ENCODE measurements around the gene PC. TPM values are rescaled to one million over a fixed set of nuclear protein-coding genes. Genes with fewer than 3 reads are reported as not detected.

PC gene
- total and polyA plus RNA-seq, 9 of the 15 experiments (the other 6 are each of a cell fraction or from before 2014, with no cell fraction given), result 0.94 to 38.0 (median 8.7) TPM

GRCh38 chr11:66842896-66843775, 115.0 kb downstream of the PC start, which contains the start of gene RCE1 (continued):
- TF ChIP-seq, protein P1, sequence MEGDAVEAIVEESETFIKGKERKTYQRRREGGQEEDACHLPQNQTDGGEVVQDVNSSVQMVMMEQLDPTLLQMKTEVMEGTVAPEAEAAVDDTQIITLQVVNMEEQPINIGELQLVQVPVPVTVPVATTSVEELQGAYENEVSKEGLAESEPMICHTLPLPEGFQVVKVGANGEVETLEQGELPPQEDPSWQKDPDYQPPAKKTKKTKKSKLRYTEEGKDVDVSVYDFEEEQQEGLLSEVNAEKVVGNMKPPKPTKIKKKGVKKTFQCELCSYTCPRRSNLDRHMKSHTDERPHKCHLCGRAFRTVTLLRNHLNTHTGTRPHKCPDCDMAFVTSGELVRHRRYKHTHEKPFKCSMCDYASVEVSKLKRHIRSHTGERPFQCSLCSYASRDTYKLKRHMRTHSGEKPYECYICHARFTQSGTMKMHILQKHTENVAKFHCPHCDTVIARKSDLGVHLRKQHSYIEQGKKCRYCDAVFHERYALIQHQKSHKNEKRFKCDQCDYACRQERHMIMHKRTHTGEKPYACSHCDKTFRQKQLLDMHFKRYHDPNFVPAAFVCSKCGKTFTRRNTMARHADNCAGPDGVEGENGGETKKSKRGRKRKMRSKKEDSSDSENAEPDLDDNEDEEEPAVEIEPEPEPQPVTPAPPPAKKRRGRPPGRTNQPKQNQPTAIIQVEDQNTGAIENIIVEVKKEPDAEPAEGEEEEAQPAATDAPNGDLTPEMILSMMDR (IDR thresholded peaks at IDR 0.05 in 2 of 3, conservative IDR thresholded peaks at IDR 0.05 in 1 of 3; ENCODE audit: insufficient read depth in 2 of 3, low read depth in 1 of 3, low read length in 3 of 3), result 0 out of 6 replicates have a peak, but pooled peaks of 1 of the 3 experiments have one; percentile 0
- no peak for TF ChIP-seq HNRNPH1 (optimal IDR thresholded peaks at IDR 0.05; ENCODE audit: low read depth, low read length)
- TF ChIP-seq HNRNPLL (IDR thresholded peaks at IDR 0.05; ENCODE audit: low read depth, low read length, poor library complexity, severe bottlenecking), result peak; percentile 40
- peak; percentile 92 for TF ChIP-seq ATF1 (CRISPR knock-in tag; IDR thresholded peaks at IDR 0.05)
- peak; percentile 99 for TF ChIP-seq ATF1 (tag; IDR thresholded peaks at IDR 0.05)
- no peak for TF ChIP-seq PCBP1 (IDR thresholded peaks at IDR 0.05; ENCODE audit: low read depth, low read length, poor library complexity, severe bottlenecking)
- no peak for TF ChIP-seq ADNP (tag; IDR thresholded peaks at IDR 0.05)
- peak; percentile 51 for TF ChIP-seq L3MBTL2 (IDR thresholded peaks at IDR 0.05)
- TF ChIP-seq, protein P2, sequence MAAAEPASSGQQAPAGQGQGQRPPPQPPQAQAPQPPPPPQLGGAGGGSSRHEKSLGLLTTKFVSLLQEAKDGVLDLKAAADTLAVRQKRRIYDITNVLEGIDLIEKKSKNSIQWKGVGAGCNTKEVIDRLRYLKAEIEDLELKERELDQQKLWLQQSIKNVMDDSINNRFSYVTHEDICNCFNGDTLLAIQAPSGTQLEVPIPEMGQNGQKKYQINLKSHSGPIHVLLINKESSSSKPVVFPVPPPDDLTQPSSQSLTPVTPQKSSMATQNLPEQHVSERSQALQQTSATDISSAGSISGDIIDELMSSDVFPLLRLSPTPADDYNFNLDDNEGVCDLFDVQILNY (CRISPR knock-in tag; IDR thresholded peaks at IDR 0.05), result no peak
- TF ChIP-seq CTBP1 (IDR thresholded peaks at IDR 0.05; ENCODE audit: borderline replicate concordance), result peak; percentile 88
- TF ChIP-seq, protein P3, sequence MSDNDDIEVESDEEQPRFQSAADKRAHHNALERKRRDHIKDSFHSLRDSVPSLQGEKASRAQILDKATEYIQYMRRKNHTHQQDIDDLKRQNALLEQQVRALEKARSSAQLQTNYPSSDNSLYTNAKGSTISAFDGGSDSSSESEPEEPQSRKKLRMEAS (CRISPR knock-in tag; IDR thresholded peaks at IDR 0.05), result peak; percentile 62; the same call in 1 of the 2 replicates
- TF ChIP-seq, protein P4, sequence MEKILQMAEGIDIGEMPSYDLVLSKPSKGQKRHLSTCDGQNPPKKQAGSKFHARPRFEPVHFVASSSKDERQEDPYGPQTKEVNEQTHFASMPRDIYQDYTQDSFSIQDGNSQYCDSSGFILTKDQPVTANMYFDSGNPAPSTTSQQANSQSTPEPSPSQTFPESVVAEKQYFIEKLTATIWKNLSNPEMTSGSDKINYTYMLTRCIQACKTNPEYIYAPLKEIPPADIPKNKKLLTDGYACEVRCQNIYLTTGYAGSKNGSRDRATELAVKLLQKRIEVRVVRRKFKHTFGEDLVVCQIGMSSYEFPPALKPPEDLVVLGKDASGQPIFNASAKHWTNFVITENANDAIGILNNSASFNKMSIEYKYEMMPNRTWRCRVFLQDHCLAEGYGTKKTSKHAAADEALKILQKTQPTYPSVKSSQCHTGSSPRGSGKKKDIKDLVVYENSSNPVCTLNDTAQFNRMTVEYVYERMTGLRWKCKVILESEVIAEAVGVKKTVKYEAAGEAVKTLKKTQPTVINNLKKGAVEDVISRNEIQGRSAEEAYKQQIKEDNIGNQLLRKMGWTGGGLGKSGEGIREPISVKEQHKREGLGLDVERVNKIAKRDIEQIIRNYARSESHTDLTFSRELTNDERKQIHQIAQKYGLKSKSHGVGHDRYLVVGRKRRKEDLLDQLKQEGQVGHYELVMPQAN (IDR thresholded peaks at IDR 0.05; ENCODE audit: borderline replicate concordance), result peak; percentile 76
- TF ChIP-seq BRF2 (IDR thresholded peaks at IDR 0.05; ENCODE audit: borderline replicate concordance, insufficient read depth, insufficient read length), result no peak
- no peak for TF ChIP-seq DIDO1 (tag; IDR thresholded peaks at IDR 0.05; ENCODE audit: low read depth)
- no peak for TF ChIP-seq PTTG1 (tag; IDR thresholded peaks at IDR 0.05; ENCODE audit: low read depth)
- TF ChIP-seq CCNT2 (IDR thresholded peaks at IDR 0.05; ENCODE audit: borderline replicate concordance, extremely low read depth, insufficient read length, low read depth, low read length), result peak; percentile 98
- no peak for TF ChIP-seq STAG1 (CRISPR knock-in tag; IDR thresholded peaks at IDR 0.05; ENCODE audit: borderline replicate concordance)
- peak; percentile 45 for TF ChIP-seq ZBTB17 (CRISPR knock-in tag; IDR thresholded peaks at IDR 0.05)
- TF ChIP-seq FOXA3 (CRISPR knock-in tag; conservative IDR thresholded peaks at IDR 0.05 in 1 of 2, IDR thresholded peaks at IDR 0.05 in 1 of 2), result no peak
